ENCODE measurements around the gene LUM. TPM values are rescaled to one million over a fixed set of nuclear protein-coding genes. Genes with fewer than 3 reads are reported as not detected.

Gene LUM
- total RNA-seq, 2 donors from 2014 or later = 361 to 654 TPM

- intact Hi-C loops (cut with DNase I) = no loop called here
- DNase-seq (ENCODE audit: low spot score) = peak; percentile 71
These were observed 2.3 kb upstream of the LUM start for GRCh38 chr12:91113621-91114020.

GRCh38 chr12:91110311-91110924 lies 876 bp downstream of the LUM start:
- no peak for DNase-seq (ENCODE audit: low spot score)
- intact Hi-C loops (cut with DNase I) = loop anchor here in 1 of 2 donors (1.0 kb wide), 1 partner anchor 12 kb away; no protein-coding TSS in a partner anchor

GRCh38 chr12:91109581-91110310 lies 1.5 kb downstream of the LUM start:
- DNase-seq (ENCODE audit: low spot score) = no peak
- intact Hi-C loops (cut with DNase I) = loop anchor here in 1 of 2 donors (1.0 kb wide), 1 partner anchor 11 kb away; no protein-coding TSS in a partner anchor

GRCh38 chr12:91109148-91109564 lies 2.1 kb downstream of the LUM start:
- peak; percentile 89 for DNase-seq (ENCODE audit: low spot score)
- intact Hi-C loops (cut with DNase I) = no loop called here

GRCh38 chr12:91108196-91108755 lies 3.0 kb downstream of the LUM start:
- intact Hi-C loops (cut with DNase I) = no loop called here
- DNase-seq (ENCODE audit: low spot score) = no peak

- intact Hi-C loops (cut with DNase I) = no loop called here
- no peak for DNase-seq (ENCODE audit: low spot score)
These were observed 5.0 kb downstream of the LUM start for GRCh38 chr12:91106283-91106682.

- DNase-seq (ENCODE audit: low spot score) = no peak
- intact Hi-C loops (cut with DNase I) = no loop called here
These were observed 5.5 kb downstream of the LUM start for GRCh38 chr12:91105807-91106206.

GRCh38 chr12:91104812-91105466 lies 6.4 kb downstream of the LUM start:
- intact Hi-C loops (cut with DNase I) = no loop called here
- DNase-seq (ENCODE audit: low spot score) = no peak

GRCh38 chr12:91103624-91104023 lies 7.7 kb downstream of the LUM start:
- intact Hi-C loops (cut with DNase I) = no loop called here

GRCh38 chr12:91103101-91103500 lies 8.2 kb downstream of the LUM start:
- DNase-seq (ENCODE audit: low spot score) = no peak
- intact Hi-C loops (cut with DNase I) = no loop called here

More at GRCh38 chr12:91103624-91104023, 7.7 kb downstream of the LUM start:
- DNase-seq (ENCODE audit: low spot score) = no peak

- intact Hi-C loops (cut with DNase I) = no loop called here
- no peak for DNase-seq (ENCODE audit: low spot score)
These were observed 10.4 kb downstream of the LUM start for GRCh38 chr12:91100906-91101305.

- intact Hi-C loops (cut with DNase I) = no loop called here
- no peak for DNase-seq (ENCODE audit: low spot score)
These were observed 11.5 kb downstream of the LUM start for GRCh38 chr12:91099836-91100235.

GRCh38 chr12:91099341-91099740 lies 12.0 kb downstream of the LUM start:
- intact Hi-C loops (cut with DNase I) = no loop called here

GRCh38 chr12:91098941-91099340 lies 12.4 kb downstream of the LUM start:
- intact Hi-C loops (cut with DNase I) = loop anchor here in 1 of 2 donors (1.0 kb wide), 1 partner anchor 11 kb away; no protein-coding TSS in a partner anchor
- no peak for DNase-seq (ENCODE audit: low spot score)

More at GRCh38 chr12:91099341-91099740, 12.0 kb downstream of the LUM start:
- no peak for DNase-seq (ENCODE audit: low spot score)

GRCh38 chr12:91098461-91098860 lies 12.8 kb downstream of the LUM start:
- intact Hi-C loops (cut with DNase I) = loop anchor here in 1 of 2 donors (1.0 kb wide), 1 partner anchor 12 kb away; no protein-coding TSS in a partner anchor

GRCh38 chr12:91094957-91095356 lies 16.3 kb downstream of the LUM start:
- no peak for DNase-seq (ENCODE audit: low spot score)
- intact Hi-C loops (cut with DNase I) = no loop called here

More at GRCh38 chr12:91098461-91098860, 12.8 kb downstream of the LUM start:
- DNase-seq (ENCODE audit: low spot score) = no peak

- no peak for DNase-seq (ENCODE audit: low spot score)
- intact Hi-C loops (cut with DNase I) = no loop called here
These were observed 17.1 kb downstream of the LUM start for GRCh38 chr12:91094032-91094662.

GRCh38 chr12:91093341-91093740 lies 18.0 kb downstream of the LUM start:
- intact Hi-C loops (cut with DNase I) = no loop called here
- DNase-seq (ENCODE audit: low spot score) = no peak

All from posterior vena cava (tissue), 2 donors.